Astrocyte of the cerebellum (primary cell): ENCODE data around the gene HDAC5.

Experiments used
- DNase-seq: peaks from one replicate; pipeline ENCODE4 v3.0.0-alpha.2; 2011; ENCODE audit warnings: low read depth
- H3K4me3 ChIP-seq: 2 replicates; pipeline ENCODE4 v1.5.1; 2011; ENCODE audit warnings: mild to moderate bottlenecking, low read depth, low read length, moderate library complexity
- CTCF ChIP-seq: IDR thresholded peaks from 2 replicates; pipeline ENCODE4 v1.5.1; 2012; ENCODE audit warnings: low read length, low read depth, moderate library complexity, mild to moderate bottlenecking; ENCODE audit errors: missing control alignments
- in situ Hi-C: cut with HindIII; loops from 2 replicates; pipeline ENCODE4 v1.10.0; 2017; ENCODE audit warnings: low sequenced_read_pairs

HDAC5 gene

GRCh38 chr17:44093231-44093900 is 30.1 kb downstream of the HDAC5 start:
- in situ Hi-C loops = no loop called here
- DNase-seq = no peak
- H3K4me3 ChIP-seq = no peak overlapping the region
- TF ChIP-seq CTCF = no peak

GRCh38 chr17:44092051-44092450 is 31.4 kb downstream of the HDAC5 start:
- in situ Hi-C loops = no loop called here
- no peak for TF ChIP-seq CTCF
- no peak for DNase-seq
- no peak overlapping the region for H3K4me3 ChIP-seq

GRCh38 chr17:44091200-44091997 is 32.0 kb downstream of the HDAC5 start:
- no peak for DNase-seq
- in situ Hi-C loops = no loop called here
- no peak overlapping the region for H3K4me3 ChIP-seq
- no peak for TF ChIP-seq CTCF

- TF ChIP-seq CTCF = no peak
- DNase-seq = no peak
- no peak overlapping the region for H3K4me3 ChIP-seq
- in situ Hi-C loops = no loop called here
Measured at GRCh38 chr17:44088254-44088653, 35.2 kb downstream of the HDAC5 start.

GRCh38 chr17:44087319-44087718 is 36.1 kb downstream of the HDAC5 start:
- H3K4me3 ChIP-seq = no peak overlapping the region
- in situ Hi-C loops = no loop called here
- no peak for TF ChIP-seq CTCF
- DNase-seq = no peak

GRCh38 chr17:44086364-44087311 is 36.8 kb downstream of the HDAC5 start:
- peak; percentile 64 for DNase-seq
- H3K4me3 ChIP-seq = no peak overlapping the region
- in situ Hi-C loops = no loop called here

More at GRCh38 chr17:44086364-44087311, 36.8 kb downstream of the HDAC5 start:
- TF ChIP-seq CTCF = no peak
